H1 (cell line): ENCODE results near the gene PJA1.

Experiments
- BCL11A ChIP-seq, 2 experiments: IDR thresholded peaks; one replicate each; pipeline ENCODE4 v1.6.1; 2011; ENCODE audit warnings: low read depth in 2 of 2, low read length in 2 of 2, mild to moderate bottlenecking in 2 of 2
- POLR2AphosphoS5 ChIP-seq: IDR thresholded peaks from 2 replicates; pipeline ENCODE4 v1.6.1; 2011; ENCODE audit warnings: low read depth, low read length
- TF ChIP-seq, protein P1 (sequence below), 3 experiments: IDR thresholded peaks; 1 replicate in 2 of 3; 2 replicates in 1 of 3; pipeline versions ENCODE4 v1.5.1 to v1.6.1; 2011; ENCODE audit warnings: low read length in 3 of 3, mild to moderate bottlenecking in 3 of 3, inconsistent platforms in 2 of 3, low read depth in 1 of 3, moderate library complexity in 1 of 3; ENCODE audit not compliant: insufficient read depth in 1 of 3; ENCODE audit errors: control extremely low read depth in 1 of 3
- TF ChIP-seq, protein P2 (sequence below): IDR thresholded peaks from 2 replicates; pipeline ENCODE4 v1.6.1; 2012; ENCODE audit warnings: inconsistent platforms

DNA sequence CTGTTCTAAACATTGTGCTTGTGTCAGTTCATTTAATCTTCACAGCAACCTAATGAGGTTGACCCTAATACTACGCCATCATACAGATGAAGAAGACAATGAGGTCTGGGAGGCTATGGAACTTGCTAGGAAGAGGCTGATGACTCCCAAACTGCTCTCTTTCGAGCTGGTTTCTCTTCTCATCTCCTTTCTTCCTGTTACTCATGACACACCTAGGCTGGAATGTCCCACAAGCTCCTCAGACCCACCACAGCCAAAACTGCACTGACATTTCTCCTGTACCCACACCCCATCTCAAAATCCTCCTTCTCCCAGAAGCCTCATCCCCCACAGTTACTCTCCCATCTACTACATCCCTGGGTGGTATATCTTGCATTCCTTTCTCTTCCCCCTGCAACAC lies 27.4 kb upstream of the PJA1 start:
- TF ChIP-seq POLR2AphosphoS5 (no peak), BCL11A (IDR thresholded peaks at IDR 0.05; ENCODE audit: low read depth in 2 of 2, low read length in 2 of 2) (no peak)
- TF ChIP-seq, protein P1, sequence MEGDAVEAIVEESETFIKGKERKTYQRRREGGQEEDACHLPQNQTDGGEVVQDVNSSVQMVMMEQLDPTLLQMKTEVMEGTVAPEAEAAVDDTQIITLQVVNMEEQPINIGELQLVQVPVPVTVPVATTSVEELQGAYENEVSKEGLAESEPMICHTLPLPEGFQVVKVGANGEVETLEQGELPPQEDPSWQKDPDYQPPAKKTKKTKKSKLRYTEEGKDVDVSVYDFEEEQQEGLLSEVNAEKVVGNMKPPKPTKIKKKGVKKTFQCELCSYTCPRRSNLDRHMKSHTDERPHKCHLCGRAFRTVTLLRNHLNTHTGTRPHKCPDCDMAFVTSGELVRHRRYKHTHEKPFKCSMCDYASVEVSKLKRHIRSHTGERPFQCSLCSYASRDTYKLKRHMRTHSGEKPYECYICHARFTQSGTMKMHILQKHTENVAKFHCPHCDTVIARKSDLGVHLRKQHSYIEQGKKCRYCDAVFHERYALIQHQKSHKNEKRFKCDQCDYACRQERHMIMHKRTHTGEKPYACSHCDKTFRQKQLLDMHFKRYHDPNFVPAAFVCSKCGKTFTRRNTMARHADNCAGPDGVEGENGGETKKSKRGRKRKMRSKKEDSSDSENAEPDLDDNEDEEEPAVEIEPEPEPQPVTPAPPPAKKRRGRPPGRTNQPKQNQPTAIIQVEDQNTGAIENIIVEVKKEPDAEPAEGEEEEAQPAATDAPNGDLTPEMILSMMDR (IDR thresholded peaks at IDR 0.05; ENCODE audit: control extremely low read depth in 1 of 3, insufficient read depth in 1 of 3, low read depth in 1 of 3, low read length in 3 of 3): no peak
- TF ChIP-seq, protein P2, sequence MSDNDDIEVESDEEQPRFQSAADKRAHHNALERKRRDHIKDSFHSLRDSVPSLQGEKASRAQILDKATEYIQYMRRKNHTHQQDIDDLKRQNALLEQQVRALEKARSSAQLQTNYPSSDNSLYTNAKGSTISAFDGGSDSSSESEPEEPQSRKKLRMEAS: no peak
